ENCODE measurements around the gene BPIFB3. TPM values are rescaled to one million over a fixed set of nuclear protein-coding genes. Genes with fewer than 3 reads are reported as not detected.
A peak's percentile ranks its signal among the peaks of the same experiment; 100 is the strongest.

Gene BPIFB3
- total and polyA plus RNA-seq, 2 of the 13 experiments (the other 11 are each of a cell fraction or from before 2014, with no cell fraction given), result 0.09 TPM; not detected in 1

- TF ChIP-seq PAXIP1 (CRISPR knock-in tag; conservative IDR thresholded peaks at IDR 0.05) (peak; percentile 95), SNAPC5 (CRISPR knock-in tag; IDR thresholded peaks at IDR 0.05; ENCODE audit: borderline replicate concordance) (peak; percentile 95), HNRNPK (IDR thresholded peaks at IDR 0.05; ENCODE audit: low read depth, low read length, poor library complexity, severe bottlenecking) (no peak), ADNP (CRISPR knock-in tag; IDR thresholded peaks at IDR 0.05) (no peak), ZBTB3 (CRISPR knock-in tag; IDR thresholded peaks at IDR 0.05; ENCODE audit: borderline replicate concordance, low read depth) (peak; percentile 93), NFIC (IDR thresholded peaks at IDR 0.05; ENCODE audit: low read length) (peak; percentile 68; the same call in 1 of the 2 replicates), ZNF75D (CRISPR knock-in tag; IDR thresholded peaks at IDR 0.05; ENCODE audit: borderline replicate concordance) (0 out of 2 replicates have a peak, but pooled peaks have one; percentile 69), TEF (CRISPR knock-in tag; IDR thresholded peaks at IDR 0.05) (no peak), CERS6 (CRISPR knock-in tag; IDR thresholded peaks at IDR 0.05) (0 out of 2 replicates have a peak, but pooled peaks have one; percentile 3), ZNF280B (CRISPR knock-in tag; IDR thresholded peaks at IDR 0.05; ENCODE audit: borderline replicate concordance) (peak; percentile 81), KLF12 (CRISPR knock-in tag; IDR thresholded peaks at IDR 0.05; ENCODE audit: borderline replicate concordance) (peak; percentile 50; the same call in 1 of the 2 replicates), FOXP1 (IDR thresholded peaks at IDR 0.05) (no peak; the same call in 1 of the 2 replicates), FOXP1 (CRISPR knock-in tag; IDR thresholded peaks at IDR 0.05) (peak; percentile 89), POLR2AphosphoS2 (IDR thresholded peaks at IDR 0.05; ENCODE audit: low read depth, low read length) (no peak), ZNF383 (CRISPR knock-in tag; IDR thresholded peaks at IDR 0.05; ENCODE audit: borderline replicate concordance) (peak; percentile 89; the same call in 1 of the 2 replicates), REPIN1 (CRISPR knock-in tag; IDR thresholded peaks at IDR 0.05; ENCODE audit: borderline replicate concordance, low read depth) (peak; percentile 96), EHMT2 (IDR thresholded peaks at IDR 0.05; ENCODE audit: borderline replicate concordance, low read depth, low read length) (no peak; the same call in 1 of the 2 replicates), PHF5A (CRISPR knock-in tag; IDR thresholded peaks at IDR 0.05; ENCODE audit: low read depth, unreplicated experiment) (peak; percentile 51), MAFK (conservative IDR thresholded peaks at IDR 0.05 in 1 of 2, IDR thresholded peaks at IDR 0.05 in 1 of 2; ENCODE audit: low read length in 2 of 2) (no peak), HHEX (CRISPR knock-in tag; IDR thresholded peaks at IDR 0.05) (peak; percentile 86)
Measured at GRCh38 chr20:33007376-33008335, 46.0 kb upstream of the BPIFB3 start, which contains the start of gene BPIFB2 (continued).
